ENCODE results near the gene MAP1LC3B.
"Not testable (repeated sequence)": the region's sequence is repeated elsewhere in the genome, so short reads cannot be mapped to it uniquely, and the experiment has no call there.

MAP1LC3B gene

DNA sequence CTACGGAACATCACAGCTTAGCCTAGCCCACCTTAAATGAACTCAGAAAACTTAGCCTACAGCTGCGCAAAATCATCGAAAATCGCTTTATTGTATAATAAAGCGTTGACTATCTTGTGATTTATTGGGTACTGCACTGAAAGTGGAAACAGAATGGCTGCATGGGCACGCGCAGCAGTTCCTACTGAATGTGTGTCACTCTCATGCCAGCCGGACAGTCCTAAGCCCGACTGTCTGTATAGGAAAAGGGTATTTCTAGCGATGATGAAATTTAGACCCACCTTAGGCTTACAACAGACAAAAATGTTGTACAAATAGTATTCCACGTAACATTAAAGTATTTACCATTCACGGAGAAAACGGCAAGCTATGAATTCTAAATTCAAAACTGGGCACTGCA lies 17.8 kb upstream of the MAP1LC3B start:
- no peaks in the 10 kb centered on the region for H3K9me3 ChIP-seq (ENCODE audit: severe bottlenecking)
- no peaks in the 10 kb centered on the region for H3K27me3 ChIP-seq (ENCODE audit: insufficient read depth, low read depth, severe bottlenecking)
- H3K27ac ChIP-seq = no peak overlapping the region
- DNase-seq = no peak
- no peaks in the 10 kb centered on the region; the same call in 1 of the 2 replicates for H3K36me3 ChIP-seq
- no peak overlapping the region for H3K4me3 ChIP-seq (ENCODE audit: low read depth, low read length)
- no peak for TF ChIP-seq CTCF (IDR thresholded peaks at IDR 0.05; ENCODE audit: low read depth, low read length)

GRCh38 chr16:87375426-87376135 lies 16.6 kb upstream of the MAP1LC3B start:
- no peak for DNase-seq
- Histone ChIP-seq H3K27me3 (ENCODE audit: insufficient read depth, low read depth, severe bottlenecking) (no peaks in the 10 kb centered on the region), H3K36me3 (no peaks in the 10 kb centered on the region; the same call in 1 of the 2 replicates), H3K27ac (no peak overlapping the region), H3K4me3 (ENCODE audit: low read depth, low read length) (no peak overlapping the region), H3K9me3 (ENCODE audit: severe bottlenecking) (no peaks in the 10 kb centered on the region)
- no peak for TF ChIP-seq CTCF (IDR thresholded peaks at IDR 0.05; ENCODE audit: low read depth, low read length)

DNA sequence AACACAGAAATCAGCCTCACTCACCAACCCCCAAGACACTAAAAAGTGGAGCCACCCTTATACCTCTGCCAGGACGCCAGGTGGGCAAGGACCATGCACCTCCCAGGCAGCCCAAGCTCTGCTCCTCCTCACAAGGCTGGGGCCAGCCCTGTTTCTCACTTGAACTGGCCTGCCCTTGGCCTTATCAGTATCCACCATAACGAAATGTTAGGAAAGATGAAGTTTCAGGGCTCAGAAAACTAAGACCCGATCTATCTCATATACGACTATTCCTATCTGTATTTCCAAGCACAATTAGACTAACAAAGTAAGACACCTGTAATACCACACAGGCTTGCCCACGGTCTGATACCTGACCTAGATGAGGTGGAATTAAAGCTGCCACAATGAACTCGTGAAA lies 15.5 kb upstream of the MAP1LC3B start:
- TF ChIP-seq CTCF (IDR thresholded peaks at IDR 0.05; ENCODE audit: low read depth, low read length) = no peak
- Histone ChIP-seq H3K36me3 (no peaks in the 10 kb centered on the region; the same call in 1 of the 2 replicates), H3K4me3 (ENCODE audit: low read depth, low read length) (no peak overlapping the region), H3K27me3 (ENCODE audit: insufficient read depth, low read depth, severe bottlenecking) (no peaks in the 10 kb centered on the region), H3K27ac (no peak overlapping the region), H3K9me3 (ENCODE audit: severe bottlenecking) (no peaks in the 10 kb centered on the region)
- DNase-seq = no peak

- not testable (repeated sequence) for H3K4me3 ChIP-seq (ENCODE audit: low read depth, low read length); DNase-seq; H3K9me3 ChIP-seq (ENCODE audit: severe bottlenecking); H3K27me3 ChIP-seq (ENCODE audit: insufficient read depth, low read depth, severe bottlenecking); H3K27ac ChIP-seq; H3K36me3 ChIP-seq
These were observed 12.8 kb upstream of the MAP1LC3B start for GRCh38 chr16:87379312-87379752.

DNA sequence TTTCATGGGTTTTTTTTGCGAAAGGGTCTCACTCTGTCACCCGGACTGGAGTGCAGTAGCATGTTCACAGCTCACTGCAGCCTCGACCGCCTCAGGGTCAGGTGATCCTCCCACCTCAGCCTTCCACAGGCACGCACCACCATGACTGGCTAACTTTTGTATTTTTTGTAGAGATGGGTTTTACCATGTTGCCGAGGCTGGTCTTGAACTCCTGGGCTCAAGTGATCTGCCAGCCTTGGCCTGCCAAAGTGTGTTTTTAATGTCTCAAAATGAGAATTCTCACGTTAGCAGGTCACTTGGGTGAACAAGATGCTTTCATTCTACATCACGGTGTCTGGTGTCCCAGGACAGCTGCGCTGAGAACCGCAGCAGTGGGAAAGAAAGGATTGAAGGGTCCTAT lies 11.7 kb upstream of the MAP1LC3B start:
- no peak overlapping the region for H3K27ac ChIP-seq
- no peak for TF ChIP-seq CTCF (IDR thresholded peaks at IDR 0.05; ENCODE audit: low read depth, low read length)
- H3K36me3 ChIP-seq = no peaks in the 10 kb centered on the region; the same call in 1 of the 2 replicates
- H3K9me3 ChIP-seq (ENCODE audit: severe bottlenecking) = no peaks in the 10 kb centered on the region
- no peak for DNase-seq
- H3K27me3 ChIP-seq (ENCODE audit: insufficient read depth, low read depth, severe bottlenecking) = no peaks in the 10 kb centered on the region
- H3K4me3 ChIP-seq (ENCODE audit: low read depth, low read length) = no peak overlapping the region

- Histone ChIP-seq H3K9me3 (ENCODE audit: severe bottlenecking) (no peaks in the 10 kb centered on the region), H3K27ac (no peak overlapping the region), H3K4me3 (ENCODE audit: low read depth, low read length) (no peak overlapping the region), H3K36me3 (no peaks in the 10 kb centered on the region; the same call in 1 of the 2 replicates), H3K27me3 (ENCODE audit: insufficient read depth, low read depth, severe bottlenecking) (no peaks in the 10 kb centered on the region)
- TF ChIP-seq CTCF (IDR thresholded peaks at IDR 0.05; ENCODE audit: low read depth, low read length) = no peak
- DNase-seq = no peak
These were observed 11.3 kb upstream of the MAP1LC3B start for GRCh38 chr16:87380881-87381280.
